ENCODE results near the gene CD46.
"Not testable (repeated sequence)": the region's sequence is repeated elsewhere in the genome, so short reads cannot be mapped to it uniquely, and the experiment has no call there.

Gene CD46

GRCh38 chr1:207751790-207752455, at the start of gene CD46:
TSS of gene CD46 (plus strand) at chr1:207752054. CDS start at chr1:207752213, 159 bp downstream.
- peak; percentile 99 for DNase-seq

DNA sequence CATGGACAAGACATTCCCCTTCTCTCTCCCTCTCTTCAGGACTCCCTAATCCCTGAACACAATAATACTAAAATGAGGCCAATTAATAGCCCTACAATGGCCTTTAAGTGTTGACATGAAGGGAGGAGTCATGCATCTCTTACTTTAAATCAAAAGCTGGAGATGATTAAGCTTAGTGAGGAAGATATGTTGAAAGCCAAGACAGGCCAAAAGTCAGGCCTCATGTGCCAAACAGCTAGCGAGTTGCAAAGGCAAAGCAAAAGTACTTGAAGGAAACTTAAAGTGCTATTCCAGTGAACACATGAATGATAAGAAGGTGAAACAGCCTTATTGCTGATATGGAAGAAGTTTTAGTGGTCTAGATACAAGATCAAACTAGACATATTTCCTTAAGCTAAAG, 49.5 kb upstream of the CD46 start:
- DNase-seq = no peak

GRCh38 chr1:207703712-207704111, 48.1 kb upstream of the CD46 start:
- DNase-seq = no peak

- DNase-seq = not testable (repeated sequence)
Measured at GRCh38 chr1:207708004-207708403, 43.9 kb upstream of the CD46 start.

- peak in 1 of 3 donors; percentile 19 for DNase-seq
Measured at GRCh38 chr1:207711285-207711684, 40.6 kb upstream of the CD46 start.

- DNase-seq = peak in 1 of 3 donors; percentile 13
Measured at GRCh38 chr1:207712701-207713100, 39.2 kb upstream of the CD46 start.

- peak in 1 of 3 donors; percentile 17 for DNase-seq
Measured at GRCh38 chr1:207713529-207713928, 38.3 kb upstream of the CD46 start.

DNA sequence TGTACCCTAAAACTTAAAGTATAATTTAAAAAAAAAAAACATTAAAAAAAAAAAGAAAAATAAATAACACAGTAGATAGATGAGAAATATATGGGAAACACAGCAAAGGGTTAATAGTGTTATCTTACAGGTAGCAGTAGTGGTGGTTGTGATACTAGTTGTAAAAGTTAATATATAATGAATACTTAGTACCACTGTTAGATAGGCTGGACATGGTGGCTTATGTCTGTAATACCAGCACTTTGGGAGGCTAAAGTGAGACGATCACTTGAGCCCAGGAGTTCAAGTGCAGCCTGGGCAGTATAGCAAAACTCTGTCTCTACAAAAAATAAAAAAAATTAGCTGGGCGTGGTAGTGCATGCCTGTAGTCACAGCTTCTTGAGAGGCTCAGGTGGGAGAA, 32.6 kb upstream of the CD46 start:
- DNase-seq = peak in 1 of 3 donors; percentile 9

- DNase-seq = peak in 1 of 3 donors; percentile 20
Measured at GRCh38 chr1:207728200-207728858, 23.5 kb upstream of the CD46 start.

DNA sequence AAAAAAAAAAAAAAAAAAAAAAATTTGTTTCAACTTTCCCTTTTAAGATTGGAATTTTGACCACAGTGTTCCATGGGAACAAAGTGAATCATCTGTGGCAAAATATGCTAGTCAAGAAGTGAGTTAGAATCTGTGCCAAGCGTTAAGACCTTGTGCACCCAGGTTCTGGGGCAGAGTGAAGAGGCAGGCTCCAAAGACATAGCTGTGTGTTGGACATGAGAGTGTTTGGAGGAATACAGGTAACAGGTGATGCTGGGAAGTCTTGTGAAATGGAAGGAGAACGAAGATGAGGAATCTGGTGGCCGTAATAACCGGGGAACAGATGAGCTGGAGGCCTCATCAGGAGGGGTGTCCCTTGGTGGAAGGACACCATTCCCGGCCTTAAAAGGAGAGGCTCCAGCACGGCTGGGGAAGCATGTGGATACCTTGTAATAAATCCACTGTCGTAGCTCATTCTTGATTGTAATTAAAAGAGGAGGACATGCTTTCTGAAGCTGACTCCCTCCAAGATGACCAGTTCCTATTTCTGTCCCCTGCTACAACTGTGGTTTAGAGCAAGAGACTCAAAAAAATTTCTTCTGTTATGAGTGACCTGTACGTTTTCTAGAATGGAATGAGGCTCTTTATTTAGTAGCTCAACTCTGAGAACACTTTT, 14.2 kb upstream of the CD46 start:
- not testable (repeated sequence) for DNase-seq

DNA sequence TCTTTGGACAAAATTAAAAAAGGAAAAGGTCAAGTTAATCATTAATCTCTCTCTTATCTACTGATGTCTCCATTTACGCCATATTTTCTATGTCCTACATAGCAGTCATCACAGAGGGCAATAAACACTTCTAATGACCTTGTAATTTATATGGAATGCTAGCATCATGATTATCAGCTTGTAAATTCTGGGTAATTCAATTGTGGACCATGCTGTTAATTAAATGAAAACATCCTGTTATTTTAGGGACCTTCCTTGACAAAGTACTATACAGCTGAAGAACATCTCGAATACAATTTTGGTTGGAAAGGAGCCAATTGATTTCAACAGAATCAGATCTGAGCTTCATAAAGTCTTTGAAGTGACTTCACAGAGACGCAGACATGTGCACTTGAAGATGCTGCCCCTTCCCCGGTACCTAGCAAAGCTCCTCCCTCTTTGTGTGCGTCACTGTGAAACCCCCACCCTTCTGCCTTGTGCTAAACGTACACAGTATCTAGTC, 13.6 kb upstream of the CD46 start:
- DNase-seq = not testable (repeated sequence)

- no peak for DNase-seq
Measured at GRCh38 chr1:207740207-207740606, 11.6 kb upstream of the CD46 start.

DNA sequence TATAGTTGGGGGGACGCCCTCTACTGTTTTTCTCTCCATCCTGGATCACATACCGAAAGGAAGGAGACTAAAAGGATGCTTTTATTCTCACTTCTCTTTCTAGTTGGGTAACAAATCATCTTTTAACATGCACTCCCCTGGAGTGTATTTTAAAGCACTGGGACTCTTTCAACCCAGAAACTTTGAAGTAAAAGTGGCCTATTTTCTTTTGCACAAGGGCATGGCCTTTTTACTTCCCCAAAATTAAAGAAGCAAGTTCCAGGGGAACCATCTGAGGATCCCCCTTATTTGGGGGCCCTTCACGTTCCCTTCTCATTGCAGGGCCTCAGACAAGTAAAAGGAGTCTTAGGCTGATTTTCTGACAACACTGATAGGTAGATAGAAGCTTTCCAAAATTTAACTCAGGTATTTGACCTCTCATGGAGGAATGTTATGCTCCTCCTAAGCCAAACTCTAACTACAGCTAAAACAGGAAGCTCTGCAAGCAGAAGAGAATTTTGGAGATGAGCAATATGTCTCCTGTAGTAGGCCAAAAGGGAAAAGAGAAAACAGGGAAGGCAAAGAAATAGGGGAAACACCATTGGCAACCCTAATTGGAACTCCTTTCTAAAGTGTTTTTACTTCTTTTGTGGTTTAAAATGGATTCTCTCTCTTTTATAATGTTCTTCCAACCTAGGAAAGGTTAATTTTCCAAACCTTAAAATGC, 8.9 kb upstream of the CD46 start:
- peak; percentile 52 to 69 (median 66) for DNase-seq

GRCh38 chr1:207744000-207744534, 7.8 kb upstream of the CD46 start:
- DNase-seq = no peak

GRCh38 chr1:207745285-207745684, 6.6 kb upstream of the CD46 start:
- DNase-seq = no peak

DNA sequence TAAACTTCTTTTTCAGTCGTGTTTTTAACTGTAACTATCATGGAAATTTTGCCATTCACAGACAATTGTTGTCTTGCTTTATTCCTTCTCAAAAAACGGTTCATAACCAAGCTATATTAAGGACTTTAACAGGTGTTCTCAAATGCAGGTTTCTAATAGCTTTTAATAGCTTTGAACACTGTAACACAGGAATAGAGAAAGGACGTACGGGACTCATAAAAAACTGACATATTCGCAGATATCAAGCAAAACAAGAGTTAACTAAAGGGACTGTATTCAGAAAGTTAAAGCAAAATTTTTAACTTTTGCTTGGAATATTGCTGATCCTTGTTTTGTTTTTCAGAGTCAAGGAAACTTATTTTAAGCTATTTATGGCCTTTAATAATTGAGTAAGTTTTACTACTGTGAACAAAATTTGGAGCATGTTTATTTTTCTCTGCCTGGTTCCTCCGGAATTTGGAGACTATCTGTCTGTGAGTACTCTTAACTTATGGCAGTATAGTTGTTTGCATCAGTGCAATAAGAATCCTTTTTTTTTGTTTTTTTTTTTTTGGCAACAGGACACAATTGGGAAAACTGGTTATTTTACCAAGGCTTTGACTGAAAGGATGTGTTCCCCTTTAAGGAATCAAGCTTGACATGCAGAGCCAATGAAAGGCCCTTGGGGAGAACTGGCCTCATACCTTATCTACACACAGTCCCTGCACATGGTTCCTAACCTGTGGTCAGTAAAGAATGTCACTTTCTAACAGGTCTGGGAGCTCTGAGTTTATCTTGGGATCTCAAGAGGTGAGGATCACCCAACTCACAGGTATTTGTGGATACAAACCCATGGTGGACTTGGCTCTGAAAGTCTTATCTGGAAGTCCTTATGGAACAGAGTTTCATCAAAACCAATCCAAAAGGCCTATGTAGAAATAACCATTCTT, 5.8 kb upstream of the CD46 start:
- DNase-seq = no peak

DNA sequence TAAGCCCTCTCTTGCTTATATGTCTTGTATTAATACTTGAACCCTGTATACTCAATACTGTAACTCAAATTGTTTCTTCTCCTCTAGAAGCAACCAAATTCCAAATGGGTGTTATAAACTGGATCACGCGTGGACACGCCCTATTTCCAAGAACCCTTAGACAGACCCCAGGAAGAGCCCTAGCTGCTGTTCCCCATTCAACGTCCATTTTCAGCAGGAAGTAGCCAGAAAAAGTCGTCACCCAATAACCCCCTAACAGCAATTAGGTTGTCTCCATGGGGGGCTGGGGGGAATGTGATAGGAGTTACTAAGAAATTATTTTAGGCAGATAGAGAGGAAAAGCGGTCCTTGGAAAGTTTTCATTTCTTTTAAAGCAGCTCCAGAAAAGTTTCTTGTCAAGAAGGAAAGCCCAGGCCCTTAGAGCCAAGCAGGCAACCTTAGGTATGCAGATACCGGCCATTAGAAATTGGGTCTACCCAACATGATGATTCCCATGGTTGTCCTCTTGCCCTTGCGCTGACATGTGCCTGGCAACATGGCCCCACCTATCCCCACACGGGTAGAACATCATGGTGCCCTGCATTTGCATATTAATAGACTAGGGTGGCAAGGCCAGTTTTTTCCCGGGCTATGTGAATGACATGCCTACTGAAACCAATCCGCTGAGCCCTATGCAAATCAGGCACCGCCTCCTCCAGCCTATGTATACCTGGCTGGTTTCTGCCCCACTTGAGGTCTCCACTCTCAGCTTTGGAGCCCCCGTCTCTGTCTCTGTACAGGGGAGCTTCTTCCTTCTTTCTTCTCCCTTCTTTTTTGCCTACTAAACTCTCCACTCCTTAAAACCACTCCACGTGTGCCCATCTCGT, 4.0 kb upstream of the CD46 start:
- no peak for DNase-seq

- DNase-seq = no peak
Measured at GRCh38 chr1:207748737-207749528, 2.9 kb upstream of the CD46 start.

- DNase-seq = no peak
Measured at GRCh38 chr1:207750631-207751305, 1.1 kb upstream of the CD46 start.
